Gastroesophageal sphincter (tissue), 4 donors: Measurements from ENCODE around the gene POLR3C. TPM values are rescaled to one million over a fixed set of nuclear protein-coding genes. Genes with fewer than 3 reads are reported as not detected.

ENCODE experiments used
- ATAC-seq: fragments of 150-250 bp; one replicate; pipeline ENCODE4 v1.9.1; 2016; ENCODE audit warnings: mild to moderate bottlenecking, moderate library complexity
- H3K27ac ChIP-seq, 4 donors: fragments of 200-600 bp; sonication (generic) in 3 of 4; 1 replicate in 3 of 4; 2 replicates in 1 of 4; pipeline ENCODE4 v1.5.1; 2016 to 2019
- H3K27me3 ChIP-seq: fragments of 200-600 bp; sonication (generic); one replicate; pipeline ENCODE4 v1.5.1; 2019
- H3K36me3 ChIP-seq, 2 donors: fragments of 200-600 bp; sonication (generic); one replicate each; pipeline ENCODE4 v1.5.1; 2019; ENCODE audit warnings: control low read depth in 1 of 2
- H3K4me1 ChIP-seq, 3 donors: fragments of 200-600 bp; sonication (generic); 1 replicate in 2 of 3; 2 replicates in 1 of 3; pipeline ENCODE4 v1.5.1; 2016 to 2019; ENCODE audit warnings: control low read depth in 2 of 3
- H3K4me3 ChIP-seq, 2 donors: fragments of 200-600 bp; sonication (generic); one replicate each; pipeline ENCODE4 v1.5.1; 2019; ENCODE audit warnings: mild to moderate bottlenecking in 1 of 2, moderate library complexity in 1 of 2
- H3K9me3 ChIP-seq, 3 donors: fragments of 200-600 bp; sonication (generic); one replicate each; pipeline ENCODE4 v1.5.1; 2017 to 2019; ENCODE audit warnings: control low read depth in 2 of 3
- EP300 ChIP-seq: sonication (generic); formaldehyde crosslinking; IDR thresholded peaks from one replicate; pipeline ENCODE4 v1.6.1; 2017; ENCODE audit warnings: antibody characterized with exemption, mild to moderate bottlenecking
- POLR2A ChIP-seq, 2 donors: fragments of 450-650 bp; IDR thresholded peaks; one replicate each; pipeline ENCODE4 v1.6.1; 2017; ENCODE audit warnings: antibody characterized with exemption in 2 of 2, mild to moderate bottlenecking in 2 of 2, moderate library complexity in 1 of 2
- POLR2AphosphoS5 ChIP-seq: sonication (generic); formaldehyde crosslinking; IDR thresholded peaks from one replicate; pipeline ENCODE4 v1.6.1; 2017; ENCODE audit warnings: antibody characterized with exemption
- WGBS, 2 donors: methylation state at CpG; one replicate each; pipeline ENCODE4 v1.1.5; 2018; ENCODE audit warnings: low coverage in 1 of 2; 5-methylcytosine and 5-hydroxymethylcytosine counted together
- total RNA-seq, 4 donors: library from RNA; depleted of rRNA; stranded (reverse); fragments of >200 nt; gene quantifications; one replicate each; pipeline ENCODE4 v1.1.0, GENCODE V29; 2016
- TF ChIP-seq, protein P1 (sequence below), 4 experiments: fragments of 200-600 bp in 2 of 4; fragments of 450-650 bp in 2 of 4; sonication (generic) in 1 of 4; IDR thresholded peaks; one replicate each; pipeline ENCODE4 v1.5.1; 2017 to 2019; ENCODE audit warnings: antibody characterized with exemption in 4 of 4, mild to moderate bottlenecking in 2 of 4, moderate library complexity in 2 of 4

The POLR3C gene
- total RNA-seq, 4 donors from 2014 or later, result 24.8 to 37.7 (median 29.9) TPM

GRCh38 chr1:145792484-145792883 is 31.5 kb upstream of the POLR3C start:
- ATAC-seq, result no peak
- 91 to 100% methylated on average over 1 of the region's 1 CpG for WGBS, 2 donors
- Histone ChIP-seq H3K27ac (no peak overlapping the region), H3K9me3 (peaks cover 0 to 3% (median 0%) of the 10 kb centered on the region in 3 donors), H3K4me1 (no peaks in the 10 kb centered on the region), H3K27me3 (no peaks in the 10 kb centered on the region), H3K4me3 (no peak overlapping the region), H3K36me3 (peaks cover 0 to 30% of the 10 kb centered on the region in 2 donors)
- TF ChIP-seq EP300 (no peak), POLR2A (IDR thresholded peaks at IDR 0.05) (no peak), POLR2AphosphoS5 (no peak)
- TF ChIP-seq, protein P1, sequence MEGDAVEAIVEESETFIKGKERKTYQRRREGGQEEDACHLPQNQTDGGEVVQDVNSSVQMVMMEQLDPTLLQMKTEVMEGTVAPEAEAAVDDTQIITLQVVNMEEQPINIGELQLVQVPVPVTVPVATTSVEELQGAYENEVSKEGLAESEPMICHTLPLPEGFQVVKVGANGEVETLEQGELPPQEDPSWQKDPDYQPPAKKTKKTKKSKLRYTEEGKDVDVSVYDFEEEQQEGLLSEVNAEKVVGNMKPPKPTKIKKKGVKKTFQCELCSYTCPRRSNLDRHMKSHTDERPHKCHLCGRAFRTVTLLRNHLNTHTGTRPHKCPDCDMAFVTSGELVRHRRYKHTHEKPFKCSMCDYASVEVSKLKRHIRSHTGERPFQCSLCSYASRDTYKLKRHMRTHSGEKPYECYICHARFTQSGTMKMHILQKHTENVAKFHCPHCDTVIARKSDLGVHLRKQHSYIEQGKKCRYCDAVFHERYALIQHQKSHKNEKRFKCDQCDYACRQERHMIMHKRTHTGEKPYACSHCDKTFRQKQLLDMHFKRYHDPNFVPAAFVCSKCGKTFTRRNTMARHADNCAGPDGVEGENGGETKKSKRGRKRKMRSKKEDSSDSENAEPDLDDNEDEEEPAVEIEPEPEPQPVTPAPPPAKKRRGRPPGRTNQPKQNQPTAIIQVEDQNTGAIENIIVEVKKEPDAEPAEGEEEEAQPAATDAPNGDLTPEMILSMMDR (IDR thresholded peaks at IDR 0.05), result no peak

DNA sequence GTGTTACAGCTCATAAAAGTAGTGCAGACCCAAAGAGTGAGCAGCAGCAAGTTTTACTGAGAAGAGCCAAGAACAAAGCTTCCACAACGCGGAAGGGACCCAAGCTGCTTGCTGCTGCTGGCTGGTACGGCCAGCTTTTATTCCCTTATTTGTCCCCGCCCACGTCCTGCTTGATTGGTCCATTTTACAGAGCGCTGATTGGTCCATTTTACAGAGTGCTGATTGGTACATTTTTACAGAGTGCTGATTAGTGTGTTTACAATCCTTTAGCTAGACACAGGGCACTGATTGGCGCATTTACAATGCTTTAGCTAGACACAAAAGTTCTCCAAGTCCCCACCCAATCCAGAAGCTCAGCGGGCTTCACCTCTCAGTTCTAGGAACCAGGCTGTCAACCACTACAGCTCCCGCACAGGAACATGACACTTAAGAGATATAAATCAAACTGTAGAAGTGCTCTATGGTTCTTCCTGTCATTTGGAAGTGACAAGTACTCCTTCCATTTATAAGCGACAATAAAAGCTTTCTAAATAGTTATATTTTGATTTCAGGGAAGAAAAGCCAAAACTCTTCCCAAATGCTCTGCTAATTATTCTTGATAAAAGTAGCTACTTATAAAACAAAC is 28.6 kb upstream of the POLR3C start:
- no peaks in the 10 kb centered on the region for H3K4me1 ChIP-seq
- no peaks in the 10 kb centered on the region for H3K27me3 ChIP-seq
- 89 to 92% methylated on average over 3 to 7 of the region's 10 CpGs for whole genome bisulfite sequencing, 2 donors
- H3K9me3 ChIP-seq, result peaks cover 0 to 3% (median 0%) of the 10 kb centered on the region in 3 donors
- peaks cover 0 to 15% of the 10 kb centered on the region in 2 donors for H3K36me3 ChIP-seq
- H3K27ac ChIP-seq, result no peak overlapping the region
- no peak for ATAC-seq
- TF ChIP-seq EP300 (no peak), POLR2AphosphoS5 (no peak), POLR2A (IDR thresholded peaks at IDR 0.05) (no peak)
- TF ChIP-seq, protein P1 (IDR thresholded peaks at IDR 0.05), result no peak
- H3K4me3 ChIP-seq, result no peak overlapping the region

GRCh38 chr1:145796753-145797152 is 27.2 kb upstream of the POLR3C start:
- no peaks in the 10 kb centered on the region for H3K4me1 ChIP-seq
- H3K27ac ChIP-seq, result no peak overlapping the region
- 35 to 83% methylated on average over 1 of the region's 1 CpG for WGBS, 2 donors
- no peak for ATAC-seq
- peaks cover 0 to 3% (median 0%) of the 10 kb centered on the region in 3 donors for H3K9me3 ChIP-seq
- peaks cover 0 to 15% of the 10 kb centered on the region in 2 donors for H3K36me3 ChIP-seq
- H3K4me3 ChIP-seq, result no peak overlapping the region
- TF ChIP-seq, protein P1 (IDR thresholded peaks at IDR 0.05), result no peak
- TF ChIP-seq EP300, result no peak
- no peak for TF ChIP-seq POLR2AphosphoS5
- no peak for TF ChIP-seq POLR2A (IDR thresholded peaks at IDR 0.05)
- no peaks in the 10 kb centered on the region for H3K27me3 ChIP-seq

DNA sequence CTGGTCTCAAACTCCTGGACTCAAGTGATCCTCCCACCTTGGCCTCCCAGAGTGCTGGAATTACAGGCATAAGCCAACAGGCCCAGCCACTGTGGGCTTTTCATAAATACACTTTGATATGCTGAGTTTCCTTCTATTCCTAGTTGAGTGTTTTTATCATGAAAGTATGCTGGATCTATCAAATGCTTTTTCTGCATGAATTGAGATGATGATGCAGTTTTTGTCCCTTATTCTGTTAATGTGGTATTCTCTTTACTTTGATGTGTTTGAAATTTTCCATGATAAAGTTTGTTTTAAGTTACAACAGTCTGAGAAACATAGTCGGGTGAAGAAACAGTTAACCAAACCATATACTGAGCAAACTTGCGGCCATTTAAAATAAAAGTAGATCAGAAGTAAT is 24.2 kb upstream of the POLR3C start:
- no peak overlapping the region for H3K4me3 ChIP-seq
- H3K36me3 ChIP-seq, result no peaks in the 10 kb centered on the region
- no peak for ATAC-seq
- 79 to 83% methylated on average over 2 of the region's 2 CpGs for WGBS, 2 donors
- H3K9me3 ChIP-seq, result peaks cover 0 to 3% (median 0%) of the 10 kb centered on the region in 3 donors
- TF ChIP-seq, protein P1 (IDR thresholded peaks at IDR 0.05), result no peak
- TF ChIP-seq POLR2AphosphoS5 (no peak), EP300 (no peak), POLR2A (IDR thresholded peaks at IDR 0.05) (no peak)
- H3K27ac ChIP-seq, result no peak overlapping the region
- H3K4me1 ChIP-seq, result peaks cover 6 to 29% (median 9%) of the 10 kb centered on the region in 3 donors
- no peaks in the 10 kb centered on the region for H3K27me3 ChIP-seq
